ENCODE results near the gene CUL9. TPM values are rescaled to one million over a fixed set of nuclear protein-coding genes. Genes with fewer than 3 reads are reported as not detected.

Gene CUL9
- total RNA-seq, 3 donors from 2014 or later (not counting 1 experiment from before 2014, with no cell fraction given), result 73.1 to 85.7 (median 73.9) TPM

- H3K36me3 Mint-ChIP-seq, result no peaks in the 10 kb centered on the region
- H3K27me3 ChIP-seq (ENCODE audit: control insufficient read depth, insufficient read depth, low read length), result no peaks in the 10 kb centered on the region
- 73% methylated on average over 5 of the region's 5 CpGs for WGBS (ENCODE audit: insufficient coverage)
- H3K27me3 Mint-ChIP-seq (ENCODE audit: low read depth in 2 of 2), result no peaks in the 10 kb centered on the region
- H3K4me1 Mint-ChIP-seq, result peaks cover 36 to 38% of the 10 kb centered on the region in 2 donors
- H3K4me1 ChIP-seq (ENCODE audit: control insufficient read depth, insufficient read depth, low read length), result peaks cover 19% of the 10 kb centered on the region
- H3K9me3 Mint-ChIP-seq, result no peaks in the 10 kb centered on the region
- peak overlapping the region; percentile 79 to 81 for H3K27ac Mint-ChIP-seq
- TF ChIP-seq CTCF (IDR thresholded peaks at IDR 0.05), result no peak
- DNase-seq (no peak), ATAC-seq (no peak)
- H3K36me3 ChIP-seq (ENCODE audit: control insufficient read depth, insufficient read depth, low read length), result peaks cover 44% of the 10 kb centered on the region
- peak overlapping the region; percentile 89 for H3K4me3 Mint-ChIP-seq
- no peaks in the 10 kb centered on the region for H3K9me3 ChIP-seq (ENCODE audit: control insufficient read depth, insufficient read depth, low read length)
- H3K27ac ChIP-seq (ENCODE audit: low read length), result no peak overlapping the region
- no peak overlapping the region for H3K4me3 ChIP-seq (ENCODE audit: low read length)
- intact Hi-C loops (cut with micrococcal nuclease), result no loop called here
These were observed 1.0 kb upstream of the CUL9 start for GRCh38 chr6:43180985-43181384.

GRCh38 chr6:43181621-43181941 lies 415 bp upstream of the CUL9 start:
- H3K4me1 Mint-ChIP-seq, result peaks cover 36 to 42% of the 10 kb centered on the region in 2 donors
- no peaks in the 10 kb centered on the region for H3K36me3 Mint-ChIP-seq

GRCh38 chr6:43183441-43183840 lies 1.4 kb downstream of the CUL9 start:
- Mint-ChIP-seq H3K27me3 (ENCODE audit: low read depth in 2 of 2) (no peaks in the 10 kb centered on the region), H3K4me1 (peaks cover 38 to 42% of the 10 kb centered on the region in 2 donors), H3K9me3 (no peaks in the 10 kb centered on the region), H3K27ac (peak overlapping the region; percentile 79 to 81), H3K36me3 (no peaks in the 10 kb centered on the region), H3K4me3 (peak overlapping the region; percentile 89)
- no peaks in the 10 kb centered on the region for H3K27me3 ChIP-seq (ENCODE audit: control insufficient read depth, insufficient read depth, low read length)
- no peak for TF ChIP-seq CTCF (IDR thresholded peaks at IDR 0.05)
- H3K36me3 ChIP-seq (ENCODE audit: control insufficient read depth, insufficient read depth, low read length), result peaks cover 48% of the 10 kb centered on the region
- DNase-seq, result no peak
- no peak for ATAC-seq
- no peak overlapping the region for H3K4me3 ChIP-seq (ENCODE audit: low read length)
- no peaks in the 10 kb centered on the region for H3K9me3 ChIP-seq (ENCODE audit: control insufficient read depth, insufficient read depth, low read length)
- no peak overlapping the region for H3K27ac ChIP-seq (ENCODE audit: low read length)
- peaks cover 17% of the 10 kb centered on the region for H3K4me1 ChIP-seq (ENCODE audit: control insufficient read depth, insufficient read depth, low read length)
- intact Hi-C loops (cut with micrococcal nuclease), result no loop called here
- WGBS (ENCODE audit: insufficient coverage), result 100% methylated on average over 4 of the region's 4 CpGs

More at GRCh38 chr6:43181621-43181941, 415 bp upstream of the CUL9 start:
- Histone ChIP-seq H3K36me3 (ENCODE audit: control insufficient read depth, insufficient read depth, low read length) (peaks cover 43% of the 10 kb centered on the region), H3K4me3 (ENCODE audit: low read length) (peak overlapping the region; percentile 80), H3K27me3 (ENCODE audit: control insufficient read depth, insufficient read depth, low read length) (no peaks in the 10 kb centered on the region), H3K27ac (ENCODE audit: low read length) (peak overlapping the region; percentile 39), H3K4me1 (ENCODE audit: control insufficient read depth, insufficient read depth, low read length) (peaks cover 17% of the 10 kb centered on the region), H3K9me3 (ENCODE audit: control insufficient read depth, insufficient read depth, low read length) (no peaks in the 10 kb centered on the region)
- intact Hi-C loops (cut with micrococcal nuclease), result no loop called here
- DNase-seq (no peak), ATAC-seq (no peak)
- H3K4me3 Mint-ChIP-seq, result peak overlapping the region; percentile 89
- TF ChIP-seq CTCF (IDR thresholded peaks at IDR 0.05), result no peak
- H3K27ac Mint-ChIP-seq, result peak overlapping the region; percentile 79 to 81
- H3K27me3 Mint-ChIP-seq (ENCODE audit: low read depth in 2 of 2), result no peaks in the 10 kb centered on the region
- no peaks in the 10 kb centered on the region for H3K9me3 Mint-ChIP-seq
- WGBS (ENCODE audit: insufficient coverage), result 68% methylated on average over 9 of the region's 9 CpGs

- H3K27ac Mint-ChIP-seq, result peak overlapping the region; percentile 79 to 81
These were observed 2.4 kb downstream of the CUL9 start for GRCh38 chr6:43184268-43184985.

More at GRCh38 chr6:43184268-43184985, 2.4 kb downstream of the CUL9 start:
- intact Hi-C loops (cut with micrococcal nuclease), result no loop called here
- Histone ChIP-seq H3K4me1 (ENCODE audit: control insufficient read depth, insufficient read depth, low read length) (peaks cover 17% of the 10 kb centered on the region), H3K36me3 (ENCODE audit: control insufficient read depth, insufficient read depth, low read length) (peaks cover 43% of the 10 kb centered on the region), H3K4me3 (ENCODE audit: low read length) (no peak overlapping the region), H3K27me3 (ENCODE audit: control insufficient read depth, insufficient read depth, low read length) (no peaks in the 10 kb centered on the region), H3K27ac (ENCODE audit: low read length) (no peak overlapping the region), H3K9me3 (ENCODE audit: control insufficient read depth, insufficient read depth, low read length) (no peaks in the 10 kb centered on the region)
- DNase-seq (no peak), ATAC-seq (no peak)
- no peak for TF ChIP-seq CTCF (IDR thresholded peaks at IDR 0.05)
- Mint-ChIP-seq H3K36me3 (no peaks in the 10 kb centered on the region), H3K27me3 (ENCODE audit: low read depth in 2 of 2) (no peaks in the 10 kb centered on the region), H3K4me1 (peaks cover 42% of the 10 kb centered on the region in 2 donors), H3K9me3 (no peaks in the 10 kb centered on the region), H3K4me3 (peak overlapping the region; percentile 32)
- 97% methylated on average over 21 of the region's 21 CpGs for WGBS (ENCODE audit: insufficient coverage)
